WTC11 (cell line): Measurements from ENCODE around the gene GMEB2. TPM values are rescaled to one million over a fixed set of nuclear protein-coding genes. Genes with fewer than 3 reads are reported as not detected.

Experiments
- ATAC-seq: fragments of 200-7000 bp; cut with Tn5 transposase; 2 replicates; pipeline ENCODE4 v1.10.0; 2021; ENCODE audit warnings: mild to moderate bottlenecking, moderate library complexity
- CTCF ChIA-PET: fragments of 300-600 bp; sonication (Branson Sonifier 250); formaldehyde crosslinking; loops from one replicate; lab custom pipeline; 2021; ENCODE audit warnings: antibody characterized with exemption; lab: Charles Lee
- POLR2A ChIA-PET: fragments of 350-600 bp; sonication (Branson Sonifier 250); formaldehyde crosslinking; loops from one replicate; lab custom pipeline; 2021; ENCODE audit warnings: antibody characterized with exemption; lab: Charles Lee
- DNase-seq: peaks from one replicate; pipeline ENCODE4 v3.0.0; 2021; ENCODE audit warnings: low spot score
- H3K27ac Mint-ChIP-seq: 2 replicates; pipeline ENCODE4 v1.8.0; 2021; ENCODE audit warnings: mixed read lengths
- H3K27me3 Mint-ChIP-seq: 2 replicates; pipeline ENCODE4 v1.8.0; 2021; ENCODE audit warnings: low read depth, mild to moderate bottlenecking, moderate library complexity, mixed read lengths
- H3K36me3 Mint-ChIP-seq: 2 replicates; pipeline ENCODE4 v1.8.0; 2021; ENCODE audit warnings: mixed read lengths
- H3K4me1 Mint-ChIP-seq: 2 replicates; pipeline ENCODE4 v1.8.0; 2022; ENCODE audit warnings: mixed read lengths
- H3K4me3 Mint-ChIP-seq: 2 replicates; pipeline ENCODE4 v1.8.0; 2021; ENCODE audit warnings: mild to moderate bottlenecking, moderate library complexity, mixed read lengths
- H3K9me3 Mint-ChIP-seq: 2 replicates; pipeline ENCODE4 v1.8.0; 2021; ENCODE audit warnings: mixed read lengths
- ATF1 ChIP-seq: sonication (generic); formaldehyde crosslinking; IDR thresholded peaks from 2 replicates; pipeline ENCODE4 v1.8.1; 2023; ENCODE audit warnings: mild to moderate bottlenecking, moderate library complexity, missing genetic modification reagents
- E2F5 ChIP-seq: sonication (generic); formaldehyde crosslinking; IDR thresholded peaks from 2 replicates; pipeline ENCODE4 v1.8.1; 2022; ENCODE audit warnings: mild to moderate bottlenecking, moderate library complexity, missing genetic modification reagents
- ELF4 ChIP-seq: sonication (generic); formaldehyde crosslinking; IDR thresholded peaks from 2 replicates; pipeline ENCODE4 v1.8.1; 2022; ENCODE audit warnings: low read depth, mild to moderate bottlenecking, moderate library complexity, missing genetic modification reagents
- EMX1 ChIP-seq: fragments of 250-450 bp; sonication (Bioruptor Pico); IDR thresholded peaks from 2 replicates; pipeline ENCODE4 v1.8.0; 2021; ENCODE audit warnings: mild to moderate bottlenecking
- ETV6 ChIP-seq: sonication (generic); formaldehyde crosslinking; IDR thresholded peaks from 2 replicates; pipeline ENCODE4 v1.8.1; 2022; ENCODE audit warnings: mild to moderate bottlenecking, missing genetic modification reagents
- GTF2I ChIP-seq: fragments of 250-450 bp; sonication (Bioruptor Pico); conservative IDR thresholded peaks from 2 replicates; pipeline ENCODE4 v1.4.0; 2021; ENCODE audit warnings: mild to moderate bottlenecking
- HMGA2 ChIP-seq: fragments of 250-450 bp; sonication (Bioruptor Pico); IDR thresholded peaks from 2 replicates; pipeline ENCODE4 v1.4.0; 2021; ENCODE audit warnings: mild to moderate bottlenecking, moderate library complexity
- JAZF1 ChIP-seq: fragments of 250-450 bp; sonication (Bioruptor Pico); IDR thresholded peaks from 2 replicates; pipeline ENCODE4 v1.9.0; 2021; ENCODE audit warnings: moderate library complexity, mild to moderate bottlenecking, inconsistent platforms
- JUN ChIP-seq: sonication (generic); formaldehyde crosslinking; IDR thresholded peaks from 2 replicates; pipeline ENCODE4 v1.8.0; 2023; ENCODE audit warnings: mild to moderate bottlenecking, missing genetic modification reagents
- MAX ChIP-seq: sonication (generic); formaldehyde crosslinking; IDR thresholded peaks from 2 replicates; pipeline ENCODE4 v1.8.0; 2022; ENCODE audit warnings: mild to moderate bottlenecking, missing genetic modification reagents
- NFATC4 ChIP-seq: fragments of 250-450 bp; sonication (Bioruptor Pico); IDR thresholded peaks from 2 replicates; pipeline ENCODE4 v1.9.0; 2021; ENCODE audit warnings: mild to moderate bottlenecking
- NR1H2 ChIP-seq: sonication (generic); formaldehyde crosslinking; IDR thresholded peaks from 2 replicates; pipeline ENCODE4 v1.9.0; 2021; ENCODE audit warnings: mild to moderate bottlenecking, moderate library complexity, missing genetic modification reagents
- NR2C2 ChIP-seq: sonication (generic); formaldehyde crosslinking; IDR thresholded peaks from 2 replicates; pipeline ENCODE4 v1.8.0; 2022; ENCODE audit warnings: mild to moderate bottlenecking, missing genetic modification reagents
- ZNF416 ChIP-seq: fragments of 250-450 bp; sonication (Bioruptor Pico); IDR thresholded peaks from 2 replicates; pipeline ENCODE4 v1.9.0; 2021; ENCODE audit warnings: mild to moderate bottlenecking, inconsistent platforms
- ZNF512 ChIP-seq: sonication (generic); formaldehyde crosslinking; IDR thresholded peaks from 2 replicates; pipeline ENCODE4 v1.8.1; 2022; ENCODE audit warnings: missing genetic modification reagents, borderline replicate concordance
- ZNF532 ChIP-seq: fragments of 250-450 bp; sonication (Bioruptor Pico); IDR thresholded peaks from 2 replicates; pipeline ENCODE4 v1.9.0; 2021; ENCODE audit warnings: mild to moderate bottlenecking, borderline replicate concordance
- ZNF671 ChIP-seq: fragments of 250-450 bp; sonication (Bioruptor Pico); IDR thresholded peaks from 2 replicates; pipeline ENCODE4 v1.8.0; 2021; ENCODE audit warnings: mild to moderate bottlenecking
- total RNA-seq: library from RNA; stranded (reverse); gene quantifications from 3 replicates; pipeline ENCODE4 v1.2.3, GENCODE V29; 2021
- TF ChIP-seq, protein P1 (sequence below): sonication (generic); formaldehyde crosslinking; IDR thresholded peaks from 2 replicates; pipeline ENCODE4 v1.8.0; 2023; ENCODE audit warnings: missing genetic modification reagents, mild to moderate bottlenecking, borderline replicate concordance
- TF ChIP-seq, protein P2 (sequence below): fragments of 200-600 bp; IDR thresholded peaks from 2 replicates; pipeline ENCODE4 v1.8.0; 2022; ENCODE audit warnings: antibody characterized with exemption
- TF ChIP-seq, protein P3 (sequence below): sonication (generic); formaldehyde crosslinking; IDR thresholded peaks from 2 replicates; pipeline ENCODE4 v1.8.1; 2022; ENCODE audit warnings: low read depth, missing genetic modification reagents, borderline replicate concordance

Gene GMEB2
- total RNA-seq, 1 experiment from 2014 or later = 14.8 TPM

- no peak overlapping the region for H3K4me3 Mint-ChIP-seq
- POLR2A ChIA-PET = no interaction called here
- H3K36me3 Mint-ChIP-seq = no peaks in the 10 kb centered on the region
- no peaks in the 10 kb centered on the region for H3K9me3 Mint-ChIP-seq
- no peak for DNase-seq
- CTCF ChIA-PET = interaction anchor here (1.7 kb wide), 1 partner anchor 101 kb away, joined by 5 read pairs; no protein-coding TSS in a partner anchor
- ATAC-seq = no peak
- no peak for TF ChIP-seq ATF1 (CRISPR knock-in tag)
- no peak for TF ChIP-seq ZNF512 (CRISPR knock-in tag)
- TF ChIP-seq EMX1 (CRISPR knock-in tag) = no peak
- TF ChIP-seq NR2C2 (CRISPR knock-in tag) = no peak
- no peak for TF ChIP-seq ZNF416 (CRISPR knock-in tag)
- no peak overlapping the region for H3K27ac Mint-ChIP-seq
- no peaks in the 10 kb centered on the region for H3K27me3 Mint-ChIP-seq
- 0 out of 2 replicates have a peak, but pooled peaks cover under 1% of the 10 kb centered on the region for H3K4me1 Mint-ChIP-seq
Measured at GRCh38 chr20:63541371-63541770, 85.5 kb downstream of the GMEB2 start.

- POLR2A ChIA-PET = no interaction called here
- no peaks in the 10 kb centered on the region for H3K27me3 Mint-ChIP-seq
- no peaks in the 10 kb centered on the region for H3K9me3 Mint-ChIP-seq
- DNase-seq (no peak), ATAC-seq (no peak)
- no peaks in the 10 kb centered on the region for H3K36me3 Mint-ChIP-seq
- H3K4me1 Mint-ChIP-seq = 0 out of 2 replicates have a peak, but pooled peaks cover 2% of the 10 kb centered on the region
- CTCF ChIA-PET = interaction anchor here (1.7 to 4.9 kb wide), 2 partner anchors 101 kb away, joined by 5 to 81 read pairs; no protein-coding TSS in a partner anchor
- H3K4me3 Mint-ChIP-seq = no peak overlapping the region
- no peak overlapping the region for H3K27ac Mint-ChIP-seq
- TF ChIP-seq NR1H2 = no peak
- TF ChIP-seq ZNF671 (CRISPR knock-in tag) = no peak
- TF ChIP-seq, protein P1, sequence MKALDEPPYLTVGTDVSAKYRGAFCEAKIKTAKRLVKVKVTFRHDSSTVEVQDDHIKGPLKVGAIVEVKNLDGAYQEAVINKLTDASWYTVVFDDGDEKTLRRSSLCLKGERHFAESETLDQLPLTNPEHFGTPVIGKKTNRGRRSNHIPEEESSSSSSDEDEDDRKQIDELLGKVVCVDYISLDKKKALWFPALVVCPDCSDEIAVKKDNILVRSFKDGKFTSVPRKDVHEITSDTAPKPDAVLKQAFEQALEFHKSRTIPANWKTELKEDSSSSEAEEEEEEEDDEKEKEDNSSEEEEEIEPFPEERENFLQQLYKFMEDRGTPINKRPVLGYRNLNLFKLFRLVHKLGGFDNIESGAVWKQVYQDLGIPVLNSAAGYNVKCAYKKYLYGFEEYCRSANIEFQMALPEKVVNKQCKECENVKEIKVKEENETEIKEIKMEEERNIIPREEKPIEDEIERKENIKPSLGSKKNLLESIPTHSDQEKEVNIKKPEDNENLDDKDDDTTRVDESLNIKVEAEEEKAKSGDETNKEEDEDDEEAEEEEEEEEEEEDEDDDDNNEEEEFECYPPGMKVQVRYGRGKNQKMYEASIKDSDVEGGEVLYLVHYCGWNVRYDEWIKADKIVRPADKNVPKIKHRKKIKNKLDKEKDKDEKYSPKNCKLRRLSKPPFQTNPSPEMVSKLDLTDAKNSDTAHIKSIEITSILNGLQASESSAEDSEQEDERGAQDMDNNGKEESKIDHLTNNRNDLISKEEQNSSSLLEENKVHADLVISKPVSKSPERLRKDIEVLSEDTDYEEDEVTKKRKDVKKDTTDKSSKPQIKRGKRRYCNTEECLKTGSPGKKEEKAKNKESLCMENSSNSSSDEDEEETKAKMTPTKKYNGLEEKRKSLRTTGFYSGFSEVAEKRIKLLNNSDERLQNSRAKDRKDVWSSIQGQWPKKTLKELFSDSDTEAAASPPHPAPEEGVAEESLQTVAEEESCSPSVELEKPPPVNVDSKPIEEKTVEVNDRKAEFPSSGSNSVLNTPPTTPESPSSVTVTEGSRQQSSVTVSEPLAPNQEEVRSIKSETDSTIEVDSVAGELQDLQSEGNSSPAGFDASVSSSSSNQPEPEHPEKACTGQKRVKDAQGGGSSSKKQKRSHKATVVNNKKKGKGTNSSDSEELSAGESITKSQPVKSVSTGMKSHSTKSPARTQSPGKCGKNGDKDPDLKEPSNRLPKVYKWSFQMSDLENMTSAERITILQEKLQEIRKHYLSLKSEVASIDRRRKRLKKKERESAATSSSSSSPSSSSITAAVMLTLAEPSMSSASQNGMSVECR (CRISPR knock-in tag) = no peak
- no peak for TF ChIP-seq JUN (CRISPR knock-in tag)
- TF ChIP-seq JAZF1 (CRISPR knock-in tag) = no peak
- TF ChIP-seq, protein P2, sequence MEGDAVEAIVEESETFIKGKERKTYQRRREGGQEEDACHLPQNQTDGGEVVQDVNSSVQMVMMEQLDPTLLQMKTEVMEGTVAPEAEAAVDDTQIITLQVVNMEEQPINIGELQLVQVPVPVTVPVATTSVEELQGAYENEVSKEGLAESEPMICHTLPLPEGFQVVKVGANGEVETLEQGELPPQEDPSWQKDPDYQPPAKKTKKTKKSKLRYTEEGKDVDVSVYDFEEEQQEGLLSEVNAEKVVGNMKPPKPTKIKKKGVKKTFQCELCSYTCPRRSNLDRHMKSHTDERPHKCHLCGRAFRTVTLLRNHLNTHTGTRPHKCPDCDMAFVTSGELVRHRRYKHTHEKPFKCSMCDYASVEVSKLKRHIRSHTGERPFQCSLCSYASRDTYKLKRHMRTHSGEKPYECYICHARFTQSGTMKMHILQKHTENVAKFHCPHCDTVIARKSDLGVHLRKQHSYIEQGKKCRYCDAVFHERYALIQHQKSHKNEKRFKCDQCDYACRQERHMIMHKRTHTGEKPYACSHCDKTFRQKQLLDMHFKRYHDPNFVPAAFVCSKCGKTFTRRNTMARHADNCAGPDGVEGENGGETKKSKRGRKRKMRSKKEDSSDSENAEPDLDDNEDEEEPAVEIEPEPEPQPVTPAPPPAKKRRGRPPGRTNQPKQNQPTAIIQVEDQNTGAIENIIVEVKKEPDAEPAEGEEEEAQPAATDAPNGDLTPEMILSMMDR = no peak
- TF ChIP-seq NFATC4 = no peak
- no peak for TF ChIP-seq HMGA2 (CRISPR knock-in tag)
- TF ChIP-seq, protein P3, sequence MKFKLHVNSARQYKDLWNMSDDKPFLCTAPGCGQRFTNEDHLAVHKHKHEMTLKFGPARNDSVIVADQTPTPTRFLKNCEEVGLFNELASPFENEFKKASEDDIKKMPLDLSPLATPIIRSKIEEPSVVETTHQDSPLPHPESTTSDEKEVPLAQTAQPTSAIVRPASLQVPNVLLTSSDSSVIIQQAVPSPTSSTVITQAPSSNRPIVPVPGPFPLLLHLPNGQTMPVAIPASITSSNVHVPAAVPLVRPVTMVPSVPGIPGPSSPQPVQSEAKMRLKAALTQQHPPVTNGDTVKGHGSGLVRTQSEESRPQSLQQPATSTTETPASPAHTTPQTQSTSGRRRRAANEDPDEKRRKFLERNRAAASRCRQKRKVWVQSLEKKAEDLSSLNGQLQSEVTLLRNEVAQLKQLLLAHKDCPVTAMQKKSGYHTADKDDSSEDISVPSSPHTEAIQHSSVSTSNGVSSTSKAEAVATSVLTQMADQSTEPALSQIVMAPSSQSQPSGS (CRISPR knock-in tag) = no peak
- TF ChIP-seq GTF2I (CRISPR knock-in tag) = no peak
- TF ChIP-seq ELF4 = no peak
- TF ChIP-seq E2F5 = no peak
- no peak for TF ChIP-seq ETV6 (CRISPR knock-in tag)
- TF ChIP-seq MAX (CRISPR knock-in tag) = no peak
- TF ChIP-seq ZNF532 (CRISPR knock-in tag) = no peak
Measured at GRCh38 chr20:63540417-63541186, 86.3 kb downstream of the GMEB2 start.
